ENCODE results near the gene CDCA7. TPM values are rescaled to one million over a fixed set of nuclear protein-coding genes. Genes with fewer than 3 reads are reported as not detected.
"Not testable (repeated sequence)": the region's sequence is repeated elsewhere in the genome, so short reads cannot be mapped to it uniquely, and the experiment has no call there.

CDCA7 gene
- total and polyA plus RNA-seq, 2 of the 13 experiments (the other 11 are each of a cell fraction or from before 2014, with no cell fraction given) = 46.2 to 57.8 TPM

DNA sequence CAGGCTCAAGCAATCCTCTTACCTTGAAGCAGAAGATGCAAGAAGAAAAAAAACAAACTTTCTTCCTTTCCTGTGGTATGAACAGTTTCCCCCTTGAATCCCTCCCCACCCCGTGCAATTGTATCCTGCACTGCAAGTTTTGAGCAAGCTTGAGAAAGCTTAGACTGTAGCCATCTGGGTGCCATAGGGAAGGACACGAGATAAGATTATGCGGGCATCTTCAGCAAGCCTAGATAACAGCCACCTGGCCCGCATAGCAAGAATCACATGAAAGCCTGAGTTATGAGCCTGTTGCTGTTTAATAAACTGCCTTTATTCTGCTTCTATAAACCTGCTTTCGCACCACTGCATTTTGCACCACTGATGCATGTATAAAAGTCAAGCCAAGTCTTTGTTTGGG is 27.3 kb upstream of the CDCA7 start:
- no peak overlapping the region for H2AFZ ChIP-seq (ENCODE audit: low read length)
- H4K20me1 ChIP-seq (ENCODE audit: insufficient read depth, low read length) = no peaks in the 10 kb centered on the region
- no peaks in the 10 kb centered on the region; a peak in 1 of 5 replicates for H3K27me3 ChIP-seq (ENCODE audit: control insufficient read depth in 1 of 2, insufficient read depth in 2 of 2, low read length in 2 of 2)
- no peak overlapping the region for H3K4me3 ChIP-seq (replicated peaks in 1 of 3; ENCODE audit: insufficient read depth in 1 of 3, low read depth in 2 of 3, low read length in 3 of 3)
- intact Hi-C loops (cut with micrococcal nuclease; ENCODE audit: unreplicated experiment) (no loop called here), in situ Hi-C loops (cut with HindIII; ENCODE audit: extremely low pct_ligation_motif_present, low pct_unique_long_range_greater_than_20kb) (no loop called here)
- no peak overlapping the region for H3K27ac ChIP-seq (ENCODE audit: extremely low read length, insufficient read depth, low read length)
- FAIRE-seq (no peak), DNase-seq (ENCODE audit: low spot score) (no peak), ATAC-seq (no peak)
- H3K4me2 ChIP-seq (ENCODE audit: low read depth, low read length) = no peak overlapping the region
- peaks cover 22% of the 10 kb centered on the region for H3K9me3 ChIP-seq (ENCODE audit: low read length)
- ChIA-PET CTCF (ENCODE audit: low intra/inter-chr PET ratio, low total read pairs) (no interaction called here), POLR2A (no interaction called here)
- H3K79me2 ChIP-seq (ENCODE audit: insufficient read depth, low read length) = no peaks in the 10 kb centered on the region
- BruUV-seq (replicated peaks) = no TSS peak
- TF ChIP-seq, protein P1, sequence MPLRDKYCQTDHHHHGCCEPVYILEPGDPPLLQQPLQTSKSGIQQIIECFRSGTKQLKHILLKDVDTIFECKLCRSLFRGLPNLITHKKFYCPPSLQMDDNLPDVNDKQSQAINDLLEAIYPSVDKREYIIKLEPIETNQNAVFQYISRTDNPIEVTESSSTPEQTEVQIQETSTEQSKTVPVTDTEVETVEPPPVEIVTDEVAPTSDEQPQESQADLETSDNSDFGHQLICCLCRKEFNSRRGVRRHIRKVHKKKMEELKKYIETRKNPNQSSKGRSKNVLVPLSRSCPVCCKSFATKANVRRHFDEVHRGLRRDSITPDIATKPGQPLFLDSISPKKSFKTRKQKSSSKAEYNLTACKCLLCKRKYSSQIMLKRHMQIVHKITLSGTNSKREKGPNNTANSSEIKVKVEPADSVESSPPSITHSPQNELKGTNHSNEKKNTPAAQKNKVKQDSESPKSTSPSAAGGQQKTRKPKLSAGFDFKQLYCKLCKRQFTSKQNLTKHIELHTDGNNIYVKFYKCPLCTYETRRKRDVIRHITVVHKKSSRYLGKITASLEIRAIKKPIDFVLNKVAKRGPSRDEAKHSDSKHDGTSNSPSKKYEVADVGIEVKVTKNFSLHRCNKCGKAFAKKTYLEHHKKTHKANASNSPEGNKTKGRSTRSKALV (CRISPR knock-in tag; IDR thresholded peaks at IDR 0.05) = no peak
- TF ChIP-seq HMG20A (CRISPR knock-in tag; IDR thresholded peaks at IDR 0.05; ENCODE audit: borderline replicate concordance) = no peak
- TF ChIP-seq RAD21 (CRISPR knock-in tag; IDR thresholded peaks at IDR 0.05) = no peak
- TF ChIP-seq, protein P2, sequence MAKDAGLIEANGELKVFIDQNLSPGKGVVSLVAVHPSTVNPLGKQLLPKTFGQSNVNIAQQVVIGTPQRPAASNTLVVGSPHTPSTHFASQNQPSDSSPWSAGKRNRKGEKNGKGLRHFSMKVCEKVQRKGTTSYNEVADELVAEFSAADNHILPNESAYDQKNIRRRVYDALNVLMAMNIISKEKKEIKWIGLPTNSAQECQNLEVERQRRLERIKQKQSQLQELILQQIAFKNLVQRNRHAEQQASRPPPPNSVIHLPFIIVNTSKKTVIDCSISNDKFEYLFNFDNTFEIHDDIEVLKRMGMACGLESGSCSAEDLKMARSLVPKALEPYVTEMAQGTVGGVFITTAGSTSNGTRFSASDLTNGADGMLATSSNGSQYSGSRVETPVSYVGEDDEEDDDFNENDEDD (CRISPR knock-in tag; IDR thresholded peaks at IDR 0.05; ENCODE audit: borderline replicate concordance) = no peak
- no peak for TF ChIP-seq KLF16 (CRISPR knock-in tag; IDR thresholded peaks at IDR 0.05)
- no peaks in the 10 kb centered on the region for H3K4me1 ChIP-seq (ENCODE audit: insufficient read depth, low read length)
- H3K36me3 ChIP-seq (replicated peaks in 1 of 2; ENCODE audit: control insufficient read depth in 1 of 2, insufficient read depth in 2 of 2, low read length in 2 of 2) = no peaks in the 10 kb centered on the region
- H3K9ac ChIP-seq (ENCODE audit: insufficient read depth, low read depth, low read length) = no peak overlapping the region
- 35% methylated on average over 5 of the region's 5 CpGs for WGBS (ENCODE audit: low lambda C conversion rate)

DNA sequence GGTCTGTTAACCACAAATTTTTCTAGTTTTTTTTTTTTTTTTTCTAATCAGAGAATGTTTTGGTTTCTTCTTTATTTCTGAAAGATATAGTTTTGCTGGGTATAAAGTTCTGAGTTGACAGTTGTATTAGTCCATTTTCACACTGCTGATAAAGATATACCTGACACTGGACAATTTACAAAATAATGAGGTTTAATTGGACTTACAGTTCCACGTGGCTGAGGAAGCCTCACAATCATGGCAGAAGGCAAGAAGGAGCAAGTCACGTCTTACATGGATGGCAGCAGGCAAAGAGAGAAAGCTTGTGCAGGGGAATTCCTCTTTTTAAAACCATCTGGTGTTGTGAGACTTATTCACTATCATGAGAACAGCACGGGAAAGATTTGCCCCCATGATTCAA is 21.7 kb upstream of the CDCA7 start:
- FAIRE-seq = not testable (repeated sequence)

More for the DNA sequence above, 21.7 kb upstream of the CDCA7 start:
- H4K20me1 ChIP-seq (ENCODE audit: insufficient read depth, low read length); ATAC-seq; H3K36me3 ChIP-seq (replicated peaks in 1 of 2; ENCODE audit: control insufficient read depth in 1 of 2, insufficient read depth in 2 of 2, low read length in 2 of 2); BruUV-seq (replicated peaks); POLR2A ChIA-PET; H3K27me3 ChIP-seq (ENCODE audit: control insufficient read depth in 1 of 2, insufficient read depth in 2 of 2, low read length in 2 of 2); H3K27ac ChIP-seq (ENCODE audit: extremely low read length, insufficient read depth, low read length); H3K4me3 ChIP-seq (replicated peaks in 1 of 3; ENCODE audit: insufficient read depth in 1 of 3, low read depth in 2 of 3, low read length in 3 of 3); DNase-seq (ENCODE audit: low spot score); H2AFZ ChIP-seq (ENCODE audit: low read length); H3K79me2 ChIP-seq (ENCODE audit: insufficient read depth, low read length); in situ Hi-C loops (cut with HindIII; ENCODE audit: extremely low pct_ligation_motif_present, low pct_unique_long_range_greater_than_20kb); H3K4me1 ChIP-seq (ENCODE audit: insufficient read depth, low read length); intact Hi-C loops (cut with micrococcal nuclease; ENCODE audit: unreplicated experiment); H3K4me2 ChIP-seq (ENCODE audit: low read depth, low read length); H3K9ac ChIP-seq (ENCODE audit: insufficient read depth, low read depth, low read length); CTCF ChIA-PET (ENCODE audit: low intra/inter-chr PET ratio, low total read pairs): not testable (repeated sequence)
- peak; percentile 90; the same call in 1 of the 2 replicates for TF ChIP-seq ZNF431 (CRISPR knock-in tag; IDR thresholded peaks at IDR 0.05; ENCODE audit: borderline replicate concordance, low read depth)
- TF ChIP-seq ZFP1 (CRISPR knock-in tag; IDR thresholded peaks at IDR 0.05) = peak; percentile 91
- peaks cover 34% of the 10 kb centered on the region for H3K9me3 ChIP-seq (ENCODE audit: low read length)
- WGBS (ENCODE audit: low lambda C conversion rate) = 1% methylated on average over 3 of the region's 3 CpGs

Data from HepG2 (cell line).